HEK293 (cell line): ENCODE data around the gene FGR.

Experiments used
- CTCF ChIA-PET: fragments of 350-600 bp; formaldehyde crosslinking; extraction: SDS; loops from one replicate; lab custom pipeline; 2021; ENCODE audit warnings: antibody characterized with exemption; lab: Yijun Ruan, JAX
- POLR2A ChIA-PET: fragments of 300-600 bp; formaldehyde crosslinking; extraction: SDS; loops from one replicate; lab custom pipeline; 2020; ENCODE audit warnings: antibody characterized with exemption, inconsistent platforms; lab: Yijun Ruan, JAX
- H3K27ac ChIP-seq: fragments of 200-500 bp; sonication (Bioruptor generic); 2 replicates; pipeline ENCODE4 v1.5.1; 2014; ENCODE audit warnings: low read depth, low read length, control low read depth, inconsistent platforms; ENCODE audit errors: extremely low read depth
- H3K36me3 ChIP-seq, 2 experiments: fragments of 200-500 bp in 1 of 2; sonication (Bioruptor generic) in 1 of 2; 1 replicate in 1 of 2; 2 replicates in 1 of 2; pipeline ENCODE4 v1.5.1; 2014 to 2017; ENCODE audit warnings: inconsistent platforms in 2 of 2, low read length in 2 of 2; ENCODE audit not compliant: control insufficient read depth in 2 of 2, insufficient read depth in 1 of 2
- H3K4me1 ChIP-seq: fragments of 200-500 bp; sonication (Bioruptor generic); 2 replicates; pipeline ENCODE4 v1.5.1; 2014; ENCODE audit warnings: mild to moderate bottlenecking, low read length, inconsistent platforms; ENCODE audit not compliant: control insufficient read depth, insufficient read depth
- H3K4me3 ChIP-seq: 2 replicates; pipeline ENCODE4 v1.5.1; 2011; ENCODE audit warnings: low read depth, mild to moderate bottlenecking, control low read depth, low read length, moderate library complexity
- H3K9me3 ChIP-seq: fragments of 200-500 bp; sonication (Bioruptor generic); 2 replicates; pipeline ENCODE4 v1.5.1; 2014; ENCODE audit warnings: low read depth, low read length, inconsistent platforms; ENCODE audit not compliant: control insufficient read depth, insufficient read depth
- GLI4 ChIP-seq: fragments of 450-650 bp; formaldehyde crosslinking; IDR thresholded peaks from 2 replicates; pipeline ENCODE4 v1.5.1; 2016; ENCODE audit warnings: missing biosample characterization, missing genetic modification characterization
- HOXA7 ChIP-seq: sonication (generic); formaldehyde crosslinking; IDR thresholded peaks from 2 replicates; pipeline ENCODE4 v1.8.1; 2022; ENCODE audit warnings: missing genetic modification reagents, borderline replicate concordance
- KLF1 ChIP-seq: fragments of 450-650 bp; formaldehyde crosslinking; IDR thresholded peaks from 2 replicates; pipeline ENCODE4 v1.5.1; 2016; ENCODE audit warnings: missing biosample characterization, missing genetic modification characterization
- KLF7 ChIP-seq: fragments of 450-650 bp; formaldehyde crosslinking; IDR thresholded peaks from 2 replicates; pipeline ENCODE4 v1.5.1; 2016; ENCODE audit warnings: missing biosample characterization, missing genetic modification characterization, borderline replicate concordance
- KLF8 ChIP-seq: fragments of 450-650 bp; formaldehyde crosslinking; IDR thresholded peaks from 2 replicates; pipeline ENCODE4 v1.5.1; 2016; ENCODE audit warnings: missing biosample characterization, missing genetic modification characterization
- WT1 ChIP-seq: fragments of 450-650 bp; formaldehyde crosslinking; IDR thresholded peaks from 2 replicates; pipeline ENCODE4 v1.5.1; 2016; ENCODE audit warnings: missing biosample characterization, missing genetic modification characterization
- ZBTB17 ChIP-seq: fragments of 450-650 bp; formaldehyde crosslinking; IDR thresholded peaks from 2 replicates; pipeline ENCODE4 v1.5.1; 2016; ENCODE audit warnings: missing biosample characterization, missing genetic modification characterization
- ZNF138 ChIP-seq: fragments of 450-650 bp; formaldehyde crosslinking; IDR thresholded peaks from 2 replicates; pipeline ENCODE4 v1.5.1; 2016; ENCODE audit warnings: missing biosample characterization, missing genetic modification characterization, borderline replicate concordance
- ZNF223 ChIP-seq: fragments of 450-650 bp; formaldehyde crosslinking; IDR thresholded peaks from 2 replicates; pipeline ENCODE4 v1.5.1; 2016; ENCODE audit warnings: missing biosample characterization, missing genetic modification characterization
- ZNF266 ChIP-seq: fragments of 450-650 bp; formaldehyde crosslinking; IDR thresholded peaks from 2 replicates; pipeline ENCODE4 v1.5.1; 2016; ENCODE audit warnings: missing biosample characterization, missing genetic modification characterization, low read depth
- ZNF350 ChIP-seq: fragments of 450-650 bp; formaldehyde crosslinking; IDR thresholded peaks from 2 replicates; pipeline ENCODE4 v1.5.0; 2017; ENCODE audit warnings: missing biosample characterization, mild to moderate bottlenecking, missing genetic modification characterization
- ZNF416 ChIP-seq: fragments of 450-650 bp; formaldehyde crosslinking; IDR thresholded peaks from 2 replicates; pipeline ENCODE4 v1.5.1; 2016; ENCODE audit warnings: missing biosample characterization, missing genetic modification characterization
- ZNF548 ChIP-seq: fragments of 450-650 bp; formaldehyde crosslinking; IDR thresholded peaks from 2 replicates; pipeline ENCODE4 v1.5.1; 2016; ENCODE audit warnings: missing biosample characterization, missing genetic modification characterization
- ZNF555 ChIP-seq: fragments of 450-650 bp; formaldehyde crosslinking; conservative IDR thresholded peaks from 2 replicates; pipeline ENCODE4 v1.5.1; 2017; ENCODE audit warnings: missing biosample characterization, mild to moderate bottlenecking, missing genetic modification characterization, inconsistent platforms
- ZNF624 ChIP-seq: fragments of 450-650 bp; formaldehyde crosslinking; IDR thresholded peaks from 2 replicates; pipeline ENCODE4 v1.5.1; 2017; ENCODE audit warnings: missing biosample characterization, missing genetic modification characterization
- ZNF664 ChIP-seq: fragments of 450-650 bp; formaldehyde crosslinking; IDR thresholded peaks from 2 replicates; pipeline ENCODE4 v1.5.1; 2016; ENCODE audit warnings: missing biosample characterization, missing genetic modification characterization
- ZNF747 ChIP-seq: fragments of 450-650 bp; formaldehyde crosslinking; IDR thresholded peaks from 2 replicates; pipeline ENCODE4 v1.5.1; 2016; ENCODE audit warnings: missing biosample characterization, missing genetic modification characterization
- ZNF785 ChIP-seq: fragments of 450-650 bp; formaldehyde crosslinking; IDR thresholded peaks from 2 replicates; pipeline ENCODE4 v1.5.1; 2016; ENCODE audit warnings: missing biosample characterization, missing genetic modification characterization
- ZSCAN23 ChIP-seq: fragments of 450-650 bp; formaldehyde crosslinking; IDR thresholded peaks from 2 replicates; pipeline ENCODE4 v1.5.1; 2016; ENCODE audit warnings: missing biosample characterization, missing genetic modification characterization
- TF ChIP-seq, protein P1 (sequence below): fragments of 450-650 bp; formaldehyde crosslinking; IDR thresholded peaks from 2 replicates; pipeline ENCODE4 v1.5.1; 2016; ENCODE audit warnings: missing biosample characterization, missing genetic modification characterization
- TF ChIP-seq, protein P2 (sequence below): fragments of 450-650 bp; formaldehyde crosslinking; IDR thresholded peaks from 2 replicates; pipeline ENCODE4 v1.5.1; 2016; ENCODE audit warnings: missing biosample characterization, missing genetic modification characterization
- TF ChIP-seq, protein P3 (sequence below): fragments of 450-650 bp; formaldehyde crosslinking; IDR thresholded peaks from 2 replicates; pipeline ENCODE4 v1.5.1; 2016; ENCODE audit warnings: missing biosample characterization, missing genetic modification characterization
- TF ChIP-seq, protein P4 (sequence below): fragments of 450-650 bp; formaldehyde crosslinking; IDR thresholded peaks from 2 replicates; pipeline ENCODE4 v1.5.1; 2017; ENCODE audit warnings: missing biosample characterization, missing genetic modification characterization

FGR gene

DNA sequence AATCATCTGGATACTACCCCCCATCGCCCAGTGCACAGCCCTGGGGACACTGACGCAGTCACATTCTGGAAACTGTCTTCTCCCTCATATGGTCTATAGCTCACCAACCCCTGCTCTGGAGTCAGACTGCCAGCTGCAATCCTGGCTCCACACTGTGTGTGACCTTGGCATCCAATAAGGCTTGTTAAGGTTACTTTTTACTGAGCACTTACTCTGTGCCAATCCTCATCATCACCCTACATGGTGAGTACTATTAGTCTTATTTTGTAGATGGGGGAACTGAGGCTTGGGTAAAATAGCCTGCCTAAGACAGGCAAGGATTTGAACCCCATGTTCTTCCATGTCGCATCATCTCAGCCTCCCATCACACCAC, 65.9 kb downstream of the FGR start:
- peaks cover 8% of the 10 kb centered on the region; the same call in 1 of the 2 replicates for H3K4me1 ChIP-seq
- no peaks in the 10 kb centered on the region for H3K9me3 ChIP-seq
- POLR2A ChIA-PET = interaction anchor here (0.5 to 2.3 kb wide), 5 partner anchors 12 to 580 kb away, joined by 4 to 8 read pairs (median 7); partner anchors contain the start of genes MAP3K6 and WASF2

DNA sequence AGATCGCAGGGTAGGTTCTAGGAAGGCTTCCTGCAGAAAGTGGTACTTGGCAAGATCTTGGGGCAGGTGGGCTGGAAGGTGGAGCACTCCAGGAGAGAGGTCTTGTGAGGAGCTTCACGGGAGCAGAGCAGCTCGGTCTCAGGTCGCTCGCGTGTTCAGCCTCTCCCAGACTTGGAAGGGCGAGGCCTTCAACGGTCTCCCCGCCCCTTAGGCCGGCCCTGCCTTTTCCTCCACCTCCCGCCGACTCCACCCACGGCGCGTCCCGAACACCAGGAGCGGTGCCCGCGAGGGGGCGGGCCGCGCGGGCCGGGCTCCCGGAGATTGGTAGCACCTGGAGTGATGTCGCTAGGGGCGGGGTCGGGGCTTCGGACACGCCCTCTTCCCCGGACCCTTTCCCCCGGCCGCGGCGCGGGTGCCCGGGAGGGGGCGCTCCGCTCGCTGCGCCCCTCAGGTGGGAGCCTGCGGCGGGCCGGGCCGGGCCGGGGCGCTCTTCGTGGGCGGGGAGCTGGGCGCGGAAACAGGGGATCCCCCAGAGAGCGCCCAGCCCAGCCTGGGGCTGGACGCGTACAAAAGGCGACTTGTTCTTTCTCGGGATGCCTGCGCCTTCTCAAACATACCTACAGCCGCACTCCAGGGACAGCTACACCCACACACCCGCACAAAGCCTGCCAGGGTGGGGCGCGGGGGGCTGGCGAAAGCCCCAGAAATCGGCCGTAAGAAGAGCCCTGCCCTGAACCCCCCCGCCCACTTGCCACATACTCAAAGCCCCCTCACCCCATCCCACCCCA, 66.5 kb downstream of the FGR start:
- ChIA-PET POLR2A (interaction anchor here (0.5 to 2.3 kb wide), 8 partner anchors 11 to 580 kb away, joined by 3 to 8 read pairs (median 4); partner anchors contain the start of genes MAP3K6 and WASF2), CTCF (interaction anchor here (0.6 to 8.6 kb wide), 25 partner anchors 8 to 485 kb away, joined by 3 to 111 read pairs (median 5); partner anchors contain the start of gene AHDC1)
- Histone ChIP-seq H3K27ac (no peak overlapping the region), H3K9me3 (no peaks in the 10 kb centered on the region), H3K4me1 (peaks cover 8% of the 10 kb centered on the region; the same call in 1 of the 2 replicates), H3K36me3 (no peaks in the 10 kb centered on the region), H3K4me3 (peak overlapping the region; percentile 22)
- TF ChIP-seq, protein P1, sequence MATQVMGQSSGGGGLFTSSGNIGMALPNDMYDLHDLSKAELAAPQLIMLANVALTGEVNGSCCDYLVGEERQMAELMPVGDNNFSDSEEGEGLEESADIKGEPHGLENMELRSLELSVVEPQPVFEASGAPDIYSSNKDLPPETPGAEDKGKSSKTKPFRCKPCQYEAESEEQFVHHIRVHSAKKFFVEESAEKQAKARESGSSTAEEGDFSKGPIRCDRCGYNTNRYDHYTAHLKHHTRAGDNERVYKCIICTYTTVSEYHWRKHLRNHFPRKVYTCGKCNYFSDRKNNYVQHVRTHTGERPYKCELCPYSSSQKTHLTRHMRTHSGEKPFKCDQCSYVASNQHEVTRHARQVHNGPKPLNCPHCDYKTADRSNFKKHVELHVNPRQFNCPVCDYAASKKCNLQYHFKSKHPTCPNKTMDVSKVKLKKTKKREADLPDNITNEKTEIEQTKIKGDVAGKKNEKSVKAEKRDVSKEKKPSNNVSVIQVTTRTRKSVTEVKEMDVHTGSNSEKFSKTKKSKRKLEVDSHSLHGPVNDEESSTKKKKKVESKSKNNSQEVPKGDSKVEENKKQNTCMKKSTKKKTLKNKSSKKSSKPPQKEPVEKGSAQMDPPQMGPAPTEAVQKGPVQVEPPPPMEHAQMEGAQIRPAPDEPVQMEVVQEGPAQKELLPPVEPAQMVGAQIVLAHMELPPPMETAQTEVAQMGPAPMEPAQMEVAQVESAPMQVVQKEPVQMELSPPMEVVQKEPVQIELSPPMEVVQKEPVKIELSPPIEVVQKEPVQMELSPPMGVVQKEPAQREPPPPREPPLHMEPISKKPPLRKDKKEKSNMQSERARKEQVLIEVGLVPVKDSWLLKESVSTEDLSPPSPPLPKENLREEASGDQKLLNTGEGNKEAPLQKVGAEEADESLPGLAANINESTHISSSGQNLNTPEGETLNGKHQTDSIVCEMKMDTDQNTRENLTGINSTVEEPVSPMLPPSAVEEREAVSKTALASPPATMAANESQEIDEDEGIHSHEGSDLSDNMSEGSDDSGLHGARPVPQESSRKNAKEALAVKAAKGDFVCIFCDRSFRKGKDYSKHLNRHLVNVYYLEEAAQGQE (tag by site-specific recombination) = no peak
- TF ChIP-seq ZNF138 (tag by site-specific recombination) (no peak), KLF7 (no peak), ZNF747 (tag by site-specific recombination) (no peak), KLF8 (no peak), ZNF350 (tag by site-specific recombination) (no peak), ZNF555 (tag by site-specific recombination) (no peak), ZNF223 (tag by site-specific recombination) (no peak), ZNF266 (no peak), GLI4 (tag by site-specific recombination) (no peak), ZNF624 (no peak), KLF1 (peak; percentile 95), ZSCAN23 (no peak), HOXA7 (no peak), WT1 (no peak), ZNF785 (tag by site-specific recombination) (no peak)
- TF ChIP-seq, protein P2, sequence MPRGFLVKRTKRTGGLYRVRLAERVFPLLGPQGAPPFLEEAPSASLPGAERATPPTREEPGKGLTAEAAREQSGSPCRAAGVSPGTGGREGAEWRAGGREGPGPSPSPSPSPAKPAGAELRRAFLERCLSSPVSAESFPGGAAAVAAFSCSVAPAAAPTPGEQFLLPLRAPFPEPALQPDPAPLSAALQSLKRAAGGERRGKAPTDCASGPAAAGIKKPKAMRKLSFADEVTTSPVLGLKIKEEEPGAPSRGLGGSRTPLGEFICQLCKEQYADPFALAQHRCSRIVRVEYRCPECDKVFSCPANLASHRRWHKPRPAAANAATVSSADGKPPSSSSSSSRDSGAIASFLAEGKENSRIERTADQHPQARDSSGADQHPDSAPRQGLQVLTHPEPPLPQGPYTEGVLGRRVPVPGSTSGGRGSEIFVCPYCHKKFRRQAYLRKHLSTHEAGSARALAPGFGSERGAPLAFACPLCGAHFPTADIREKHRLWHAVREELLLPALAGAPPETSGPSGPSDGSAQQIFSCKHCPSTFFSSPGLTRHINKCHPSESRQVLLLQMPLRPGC (tag by site-specific recombination) = no peak
- TF ChIP-seq, protein P3, sequence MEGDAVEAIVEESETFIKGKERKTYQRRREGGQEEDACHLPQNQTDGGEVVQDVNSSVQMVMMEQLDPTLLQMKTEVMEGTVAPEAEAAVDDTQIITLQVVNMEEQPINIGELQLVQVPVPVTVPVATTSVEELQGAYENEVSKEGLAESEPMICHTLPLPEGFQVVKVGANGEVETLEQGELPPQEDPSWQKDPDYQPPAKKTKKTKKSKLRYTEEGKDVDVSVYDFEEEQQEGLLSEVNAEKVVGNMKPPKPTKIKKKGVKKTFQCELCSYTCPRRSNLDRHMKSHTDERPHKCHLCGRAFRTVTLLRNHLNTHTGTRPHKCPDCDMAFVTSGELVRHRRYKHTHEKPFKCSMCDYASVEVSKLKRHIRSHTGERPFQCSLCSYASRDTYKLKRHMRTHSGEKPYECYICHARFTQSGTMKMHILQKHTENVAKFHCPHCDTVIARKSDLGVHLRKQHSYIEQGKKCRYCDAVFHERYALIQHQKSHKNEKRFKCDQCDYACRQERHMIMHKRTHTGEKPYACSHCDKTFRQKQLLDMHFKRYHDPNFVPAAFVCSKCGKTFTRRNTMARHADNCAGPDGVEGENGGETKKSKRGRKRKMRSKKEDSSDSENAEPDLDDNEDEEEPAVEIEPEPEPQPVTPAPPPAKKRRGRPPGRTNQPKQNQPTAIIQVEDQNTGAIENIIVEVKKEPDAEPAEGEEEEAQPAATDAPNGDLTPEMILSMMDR (tag by site-specific recombination) = peak; percentile 86

More for the DNA sequence above, 65.9 kb downstream of the FGR start:
- no peak overlapping the region for H3K27ac ChIP-seq
- TF ChIP-seq, protein P4, sequence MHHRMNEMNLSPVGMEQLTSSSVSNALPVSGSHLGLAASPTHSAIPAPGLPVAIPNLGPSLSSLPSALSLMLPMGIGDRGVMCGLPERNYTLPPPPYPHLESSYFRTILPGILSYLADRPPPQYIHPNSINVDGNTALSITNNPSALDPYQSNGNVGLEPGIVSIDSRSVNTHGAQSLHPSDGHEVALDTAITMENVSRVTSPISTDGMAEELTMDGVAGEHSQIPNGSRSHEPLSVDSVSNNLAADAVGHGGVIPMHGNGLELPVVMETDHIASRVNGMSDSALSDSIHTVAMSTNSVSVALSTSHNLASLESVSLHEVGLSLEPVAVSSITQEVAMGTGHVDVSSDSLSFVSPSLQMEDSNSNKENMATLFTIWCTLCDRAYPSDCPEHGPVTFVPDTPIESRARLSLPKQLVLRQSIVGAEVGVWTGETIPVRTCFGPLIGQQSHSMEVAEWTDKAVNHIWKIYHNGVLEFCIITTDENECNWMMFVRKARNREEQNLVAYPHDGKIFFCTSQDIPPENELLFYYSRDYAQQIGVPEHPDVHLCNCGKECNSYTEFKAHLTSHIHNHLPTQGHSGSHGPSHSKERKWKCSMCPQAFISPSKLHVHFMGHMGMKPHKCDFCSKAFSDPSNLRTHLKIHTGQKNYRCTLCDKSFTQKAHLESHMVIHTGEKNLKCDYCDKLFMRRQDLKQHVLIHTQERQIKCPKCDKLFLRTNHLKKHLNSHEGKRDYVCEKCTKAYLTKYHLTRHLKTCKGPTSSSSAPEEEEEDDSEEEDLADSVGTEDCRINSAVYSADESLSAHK (tag by site-specific recombination) = 0 out of 2 replicates have a peak, but pooled peaks have one; percentile 44
- TF ChIP-seq ZNF548 (tag by site-specific recombination) = no peak
- peak; percentile 47; the same call in 1 of the 2 replicates for TF ChIP-seq ZBTB17 (tag by site-specific recombination)
- TF ChIP-seq ZNF664 = peak; percentile 97
- TF ChIP-seq ZNF416 (tag by site-specific recombination) = no peak
- H3K4me3 ChIP-seq = no peak overlapping the region
- CTCF ChIA-PET = interaction anchor here (0.5 to 8.6 kb wide), 23 partner anchors 7 to 267 kb away, joined by 3 to 111 read pairs (median 5); partner anchors contain the start of gene AHDC1
- H3K36me3 ChIP-seq = no peaks in the 10 kb centered on the region
